ENCODE data around the gene MYO9B. TPM values are rescaled to one million over a fixed set of nuclear protein-coding genes. Genes with fewer than 3 reads are reported as not detected.

Gene MYO9B
- total and polyA plus RNA-seq, 2 of the 13 experiments (the other 11 are each of a cell fraction or from before 2014, with no cell fraction given) = 18.0 to 18.3 TPM

DNA sequence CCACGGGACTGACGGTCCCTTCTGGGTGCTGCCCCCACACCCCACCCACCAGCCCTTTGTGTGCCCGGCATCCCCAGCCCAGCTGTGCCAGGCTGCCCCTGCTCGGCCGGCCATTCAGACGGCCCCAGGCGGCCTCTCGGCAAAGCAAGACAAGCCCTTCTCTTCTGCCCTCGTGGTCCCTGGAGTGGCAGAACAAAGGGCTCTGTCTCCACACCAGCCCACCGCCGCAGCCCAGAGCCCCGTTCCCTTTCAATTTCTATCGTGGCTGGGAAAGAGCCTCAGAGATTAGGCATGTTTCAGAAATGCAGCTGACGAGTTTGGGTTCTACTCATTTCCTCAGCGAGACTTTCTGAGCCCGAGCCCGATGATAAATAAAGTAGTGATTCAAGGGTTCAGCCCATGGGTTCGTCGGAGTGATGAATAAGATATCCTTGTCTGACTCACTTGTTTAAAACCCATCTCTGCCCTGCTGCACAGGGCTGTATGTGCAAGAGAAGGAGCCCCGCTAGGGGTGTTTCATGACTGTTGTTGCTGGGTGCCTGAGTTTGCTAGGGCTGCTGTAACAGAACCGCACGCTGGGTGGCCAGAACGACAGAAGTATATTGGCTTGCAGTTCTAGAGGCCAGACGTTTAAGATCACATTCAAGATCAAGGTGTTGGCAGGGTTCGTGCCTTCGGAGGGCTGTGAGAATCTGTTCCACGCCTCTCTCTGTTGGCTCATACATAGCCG lies 4.3 kb downstream of the MYO9B start (continued):
- TF ChIP-seq MAZ (IDR thresholded peaks at IDR 0.05; ENCODE audit: borderline replicate concordance, low read depth, low read length) (0 out of 2 replicates have a peak, but pooled peaks have one; percentile 22), MAZ (CRISPR knock-in tag; IDR thresholded peaks at IDR 0.05; ENCODE audit: low read depth) (no peak), MTERF4 (CRISPR knock-in tag; IDR thresholded peaks at IDR 0.05) (peak; percentile 77; the same call in 1 of the 2 replicates), LCORL (IDR thresholded peaks at IDR 0.05) (no peak), LCORL (CRISPR knock-in tag; IDR thresholded peaks at IDR 0.05) (peak; percentile 51; the same call in 1 of the 2 replicates), FOXP1 (IDR thresholded peaks at IDR 0.05) (no peak), FOXP1 (CRISPR knock-in tag; IDR thresholded peaks at IDR 0.05) (no peak), ATF4 (CRISPR knock-in tag; IDR thresholded peaks at IDR 0.05) (no peak), NR2F6 (IDR thresholded peaks at IDR 0.05) (no peak), NR2F6 (CRISPR knock-in tag; IDR thresholded peaks at IDR 0.05) (peak; percentile 7; the same call in 1 of the 2 replicates), ZNF556 (CRISPR knock-in tag; IDR thresholded peaks at IDR 0.05; ENCODE audit: borderline replicate concordance) (0 out of 2 replicates have a peak, but pooled peaks have one; percentile 35), ZNF17 (CRISPR knock-in tag; IDR thresholded peaks at IDR 0.05) (no peak), UBTF (CRISPR knock-in tag; IDR thresholded peaks at IDR 0.05) (peak; percentile 47; the same call in 1 of the 2 replicates), XRCC5 (optimal IDR thresholded peaks at IDR 0.05; ENCODE audit: low read length) (peak; percentile 86), ERF (CRISPR knock-in tag; IDR thresholded peaks at IDR 0.05) (0 out of 2 replicates have a peak, but pooled peaks have one; percentile 23), POLR2A (IDR thresholded peaks at IDR 0.05; ENCODE audit: insufficient read depth in 1 of 2, low read depth in 2 of 2, low read length in 2 of 2) (peak in 1 of 2 experiments; percentile 38; a peak in 1 of 4 replicates), ZNF407 (CRISPR knock-in tag; IDR thresholded peaks at IDR 0.05; ENCODE audit: not compliant biosample characterization) (no peak)
